Measurements from ENCODE around the gene CCDC178. TPM values are rescaled to one million over a fixed set of nuclear protein-coding genes. Genes with fewer than 3 reads are reported as not detected.

The CCDC178 gene
- total RNA-seq, 1 experiment from 2014 or later: not detected

- Histone ChIP-seq H4K20me1 (ENCODE audit: insufficient read depth) (no peaks in the 10 kb centered on the region), H3K4me2 (no peak overlapping the region), H3K27me3 (ENCODE audit: insufficient read depth, low read depth) (no peaks in the 10 kb centered on the region), H3K27ac (no peak overlapping the region), H3K9me3 (ENCODE audit: insufficient read depth, low read depth) (no peaks in the 10 kb centered on the region), H3F3A (ENCODE audit: insufficient read depth, low read depth) (no peaks in the 10 kb centered on the region), H3K9me2 (ENCODE audit: insufficient read depth) (no peaks in the 10 kb centered on the region), H2AFZ (no peak overlapping the region), H3K79me2 (ENCODE audit: low read depth) (no peaks in the 10 kb centered on the region), H3K36me3 (ENCODE audit: low read depth) (no peaks in the 10 kb centered on the region), H3K4me3 (no peak overlapping the region), H3K4me1 (replicated peaks; ENCODE audit: insufficient read depth) (no peaks in the 10 kb centered on the region)
- BruUV-seq (replicated peaks): no TSS peak
- ChIA-PET CTCF (no interaction called here), POLR2A (ENCODE audit: unreplicated experiment) (no interaction called here)
- intact Hi-C loops (cut with micrococcal nuclease; ENCODE audit: unreplicated experiment): no loop called here
- TF ChIP-seq EZH2 (IDR thresholded peaks at IDR 0.05; ENCODE audit: low read depth) (no peak), CTCF (conservative IDR thresholded peaks at IDR 0.05) (no peak)
- no peak for DNase-seq
These were observed 70.6 kb downstream of the CCDC178 start for GRCh38 chr18:33369711-33370449.

GRCh38 chr18:33356735-33357134 lies 83.8 kb downstream of the CCDC178 start:
- intact Hi-C loops (cut with micrococcal nuclease; ENCODE audit: unreplicated experiment): no loop called here
- Histone ChIP-seq H2AFZ (no peak overlapping the region), H3K4me2 (no peak overlapping the region), H3F3A (ENCODE audit: insufficient read depth, low read depth) (no peaks in the 10 kb centered on the region), H3K4me3 (no peak overlapping the region), H3K4me1 (replicated peaks; ENCODE audit: insufficient read depth) (no peaks in the 10 kb centered on the region), H4K20me1 (ENCODE audit: insufficient read depth) (no peaks in the 10 kb centered on the region), H3K9me3 (ENCODE audit: insufficient read depth, low read depth) (0 out of 2 replicates have a peak, but pooled peaks cover 2% of the 10 kb centered on the region), H3K9me2 (ENCODE audit: insufficient read depth) (no peaks in the 10 kb centered on the region), H3K79me2 (ENCODE audit: low read depth) (no peaks in the 10 kb centered on the region), H3K27ac (no peak overlapping the region), H3K27me3 (ENCODE audit: insufficient read depth, low read depth) (no peaks in the 10 kb centered on the region), H3K36me3 (ENCODE audit: low read depth) (no peaks in the 10 kb centered on the region)
- no peak for DNase-seq
- TF ChIP-seq CTCF (conservative IDR thresholded peaks at IDR 0.05) (no peak), EZH2 (IDR thresholded peaks at IDR 0.05; ENCODE audit: low read depth) (no peak)
- ChIA-PET POLR2A (ENCODE audit: unreplicated experiment) (no interaction called here), CTCF (no interaction called here)
- BruUV-seq (replicated peaks): no TSS peak

- CTCF ChIA-PET: no interaction called here
- no peak overlapping the region for H3K27ac ChIP-seq
- no TSS peak for BruUV-seq (replicated peaks)
These were observed 84.8 kb downstream of the CCDC178 start for GRCh38 chr18:33355756-33356155.

More at GRCh38 chr18:33355756-33356155, 84.8 kb downstream of the CCDC178 start:
- H3F3A ChIP-seq (ENCODE audit: insufficient read depth, low read depth): no peaks in the 10 kb centered on the region
- no peak for TF ChIP-seq CTCF (conservative IDR thresholded peaks at IDR 0.05)
- TF ChIP-seq EZH2 (IDR thresholded peaks at IDR 0.05; ENCODE audit: low read depth): no peak
- no peaks in the 10 kb centered on the region for H3K9me2 ChIP-seq (ENCODE audit: insufficient read depth)
- H3K79me2 ChIP-seq (ENCODE audit: low read depth): no peaks in the 10 kb centered on the region
- intact Hi-C loops (cut with micrococcal nuclease; ENCODE audit: unreplicated experiment): no loop called here
- POLR2A ChIA-PET (ENCODE audit: unreplicated experiment): no interaction called here
- no peaks in the 10 kb centered on the region for H4K20me1 ChIP-seq (ENCODE audit: insufficient read depth)
- no peak overlapping the region for H3K4me3 ChIP-seq
- H3K4me2 ChIP-seq: no peak overlapping the region
- no peaks in the 10 kb centered on the region for H3K36me3 ChIP-seq (ENCODE audit: low read depth)
- no peak for DNase-seq
- no peak overlapping the region for H2AFZ ChIP-seq
- no peaks in the 10 kb centered on the region for H3K9me3 ChIP-seq (ENCODE audit: insufficient read depth, low read depth)
- no peaks in the 10 kb centered on the region for H3K4me1 ChIP-seq (replicated peaks; ENCODE audit: insufficient read depth)
- H3K27me3 ChIP-seq (ENCODE audit: insufficient read depth, low read depth): no peaks in the 10 kb centered on the region

Measured in PC-9 (cell line).